GM12878 (cell line): ENCODE measurements around the gene RPS6KA5. TPM values are rescaled to one million over a fixed set of nuclear protein-coding genes. Genes with fewer than 3 reads are reported as not detected.

Experiments
- ATAC-seq: fragments of 200-7000 bp; cut with Tn5 transposase; 3 replicates; pipeline ENCODE4 v1.9.1; 2020; ENCODE audit warnings: mild to moderate bottlenecking, moderate library complexity
- BruUV-seq: library from RNA; stranded (reverse); fragments of 400-500 nt; replicated peaks from 2 replicates; lab custom pipeline; 2021; lab: Mats Ljungman, UMichigan
- CTCF ChIA-PET: fragments of 300-600 bp; sonication (Branson Sonifier 250); formaldehyde crosslinking; extraction: SDS; loops from one replicate; lab custom pipeline; 2021; ENCODE audit warnings: inconsistent platforms; lab: Yijun Ruan, JAX
- POLR2A ChIA-PET: fragments of 350-600 bp; formaldehyde crosslinking; extraction: SDS; loops from one replicate; lab custom pipeline; 2021; ENCODE audit warnings: inconsistent platforms; lab: Charles Lee
- RAD21 ChIA-PET: fragments of 300-600 bp; sonication (Branson Sonifier 250); formaldehyde crosslinking; loops from one replicate; lab custom pipeline; 2023; ENCODE audit warnings: antibody characterized with exemption; ENCODE audit not compliant: unreplicated experiment; lab: Charles Lee
- SMC1A ChIA-PET: fragments of 300-600 bp; sonication (Branson Sonifier 250); formaldehyde crosslinking; loops from one replicate; lab custom pipeline; 2023; ENCODE audit not compliant: unreplicated experiment, uncharacterized antibody; lab: Charles Lee
- DNase-seq: peaks from one replicate; pipeline ENCODE4 v3.0.0-alpha.2; 2011; ENCODE audit warnings: low read depth, low spot score
- FAIRE-seq: peaks from 3 replicates; lab custom pipeline; 2011; peaks lifted over from hg19 to GRCh38; lab: Jason Lieb, UNC
- H2AFZ ChIP-seq: 2 replicates; pipeline ENCODE4 v1.6.0; 2011; ENCODE audit warnings: low read depth, low read length, control low read depth; ENCODE audit not compliant: control insufficient read depth
- H3K27ac ChIP-seq: 2 replicates; pipeline ENCODE4 v1.5.1; 2011; ENCODE audit warnings: control low read depth; ENCODE audit not compliant: control insufficient read depth, insufficient read depth
- H3K27me3 ChIP-seq, 2 experiments: replicated peaks in 1 of 2; 2 replicates each; pipeline versions ENCODE4 v1.6.0 to v1.6.1; 2011; ENCODE audit warnings: low read length in 1 of 2; ENCODE audit not compliant: control insufficient read depth in 2 of 2, insufficient read depth in 2 of 2
- H3K36me3 ChIP-seq, 2 experiments: 2 replicates each; pipeline ENCODE4 v1.5.1; 2011; ENCODE audit warnings: low read length in 1 of 2; ENCODE audit not compliant: control insufficient read depth in 2 of 2, insufficient read depth in 2 of 2
- H3K4me1 ChIP-seq: 2 replicates; pipeline ENCODE4 v1.6.1; 2011; ENCODE audit warnings: mild to moderate bottlenecking, low read length, moderate library complexity, mixed read lengths; ENCODE audit not compliant: control insufficient read depth, insufficient read depth
- H3K4me2 ChIP-seq: 2 replicates; pipeline ENCODE4 v1.6.0; 2011; ENCODE audit warnings: control low read depth; ENCODE audit not compliant: control insufficient read depth, insufficient read depth
- H3K4me3 ChIP-seq: fragments of 200-600 bp; sonication (generic); 2 replicates; pipeline ENCODE4 v1.5.1; 2016
- H3K79me2 ChIP-seq: 2 replicates; pipeline ENCODE4 v1.6.0; 2011; ENCODE audit warnings: low read length; ENCODE audit not compliant: control insufficient read depth, insufficient read depth
- H3K9ac ChIP-seq: 2 replicates; pipeline ENCODE4 v1.8.0; 2011; ENCODE audit warnings: low read length, control low read depth, mixed read lengths; ENCODE audit not compliant: control insufficient read depth, insufficient read depth
- H3K9me3 ChIP-seq: replicated peaks from 3 replicates; pipeline ENCODE4 v1.5.1; 2011; ENCODE audit warnings: mild to moderate bottlenecking, low read length; ENCODE audit not compliant: control insufficient read depth, insufficient read depth
- H4K20me1 ChIP-seq: 2 replicates; pipeline ENCODE4 v1.6.0; 2011; ENCODE audit not compliant: control insufficient read depth, insufficient read depth
- EED ChIP-seq: sonication (generic); IDR thresholded peaks from 2 replicates; pipeline ENCODE4 v1.6.1; 2016; ENCODE audit warnings: antibody characterized with exemption, low read depth
- MLLT1 ChIP-seq: fragments of 450-650 bp; IDR thresholded peaks from 2 replicates; pipeline ENCODE4 v1.6.1; 2016; ENCODE audit warnings: mild to moderate bottlenecking
- MYB ChIP-seq: fragments of 150-350 bp; IDR thresholded peaks from 2 replicates; pipeline ENCODE4 v1.6.1; 2014; ENCODE audit warnings: mild to moderate bottlenecking, low read depth, low read length, borderline replicate concordance
- NFIC ChIP-seq: IDR thresholded peaks from 2 replicates; pipeline ENCODE4 v1.6.1; 2012; ENCODE audit warnings: low read depth, mild to moderate bottlenecking, inconsistent platforms, low read length, moderate library complexity
- SREBF2 ChIP-seq: IDR thresholded peaks from 2 replicates; pipeline ENCODE4 v1.6.1; 2012; ENCODE audit warnings: mild to moderate bottlenecking, low read length
- ZZZ3 ChIP-seq: IDR thresholded peaks from 2 replicates; pipeline ENCODE4 v1.6.1; 2011; ENCODE audit warnings: low read depth; ENCODE audit not compliant: control insufficient read depth, insufficient read length
- WGBS: methylation state at CpG from one replicate; pipeline ENCODE4 v1.1.6; 2016; ENCODE audit warnings: low lambda C conversion rate; ENCODE audit not compliant: insufficient replicate concordance, insufficient coverage; ENCODE audit errors: missing lambda C conversion rate; 5-methylcytosine and 5-hydroxymethylcytosine counted together
- in situ Hi-C: fragments of 300-500 bp; cut with MboI; formaldehyde crosslinking; loops from 9 replicates; pipeline ENCODE4 v1.14.3; 2018; ENCODE audit warnings: mixed read lengths
- intact Hi-C: fragments of 100-400 bp; cut with micrococcal nuclease; formaldehyde crosslinking; loops from one replicate; pipeline ENCODE4 v1.14.2; 2022; ENCODE audit not compliant: unreplicated experiment
- polyA plus RNA-seq, 11 experiments: library from polyadenylated mRNA; depleted of rRNA in 4 of 11; unstranded in 6 of 11; stranded (reverse) in 5 of 11; fragments of >200 nt; fragmentation: Nextera tagmentation in 4 of 11; fragmentation: Illumina TruSeq in 1 of 11; extraction: Ambion mirVana in 4 of 11; extraction: Trizol in 1 of 11; gene quantifications; 1 replicate in 1 of 11; 2 replicates in 10 of 11; pipeline versions ENCODE4 v1.2.1 to v1.2.3, GENCODE V29; 2011 to 2016; ENCODE audit warnings: inconsistent platforms in 2 of 11, missing spikeins in 2 of 11, low read depth in 1 of 11
- total RNA-seq, 4 experiments: library from RNA; depleted of rRNA in 3 of 4; stranded (reverse); fragments of >200 nt in 3 of 4; fragmentation: Illumina TruSeq in 1 of 4; extraction: Trizol in 1 of 4; gene quantifications; 2 replicates each; pipeline versions ENCODE4 v1.2.1 to v1.2.3, GENCODE V29; 2013 to 2021

The RPS6KA5 gene
- total and polyA plus RNA-seq, 10 of the 15 experiments (the other 5 are each of a cell fraction or from before 2014, with no cell fraction given), result 1.4 to 7.0 (median 3.7) TPM

DNA sequence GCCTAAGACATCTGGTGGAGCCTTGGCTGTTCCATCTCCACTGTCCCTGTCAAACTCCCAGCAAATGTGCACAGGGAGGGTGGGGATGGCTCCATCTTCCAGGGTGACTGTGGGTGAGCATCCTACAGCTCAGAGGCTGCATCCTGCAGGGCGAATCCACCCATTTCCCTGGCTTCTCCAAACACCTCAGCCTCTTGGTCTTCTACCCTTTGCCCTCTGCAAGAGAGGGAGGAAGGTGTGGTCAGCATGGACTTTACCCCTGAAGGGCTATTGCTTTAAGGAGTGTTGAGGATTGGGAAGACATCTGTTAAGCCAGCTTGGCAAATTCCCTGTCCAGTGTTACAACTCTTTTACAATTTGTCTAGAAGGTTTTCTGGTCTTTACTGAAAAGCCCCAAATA, 30.3 kb upstream of the RPS6KA5 start (continued):
- TF ChIP-seq MLLT1, result no peak
- no peak for TF ChIP-seq MYB
- TF ChIP-seq NFIC, result no peak
- TF ChIP-seq ZZZ3, result no peak

GRCh38 chr14:91089958-91090535, 29.6 kb upstream of the RPS6KA5 start:
- no TSS peak for BruUV-seq
- FAIRE-seq, result no peak
- peak; percentile 86 for ATAC-seq
- no peaks in the 10 kb centered on the region for H3K36me3 ChIP-seq
- TF ChIP-seq EED (0 out of 2 replicates have a peak, but pooled peaks have one; percentile 39), SREBF2 (no peak)
- TF ChIP-seq, all 136 proteins: peak for 1
- H3K9ac ChIP-seq, result no peak overlapping the region
- ChIA-PET POLR2A (no interaction called here), SMC1A (interaction anchor here (0.6 to 1.4 kb wide), 3 partner anchors 27 to 112 kb away, joined by 3 to 5 read pairs (median 3); no protein-coding TSS in a partner anchor), RAD21 (interaction anchor here (1.2 kb wide), 1 partner anchor 23 kb away, joined by 3 read pairs; the partner anchor contains the start of gene DGLUCY), CTCF (interaction anchor here (0.8 to 1.3 kb wide), 2 partner anchors 17 to 105 kb away, joined by 3 read pairs; no protein-coding TSS in a partner anchor)
- H3K27me3 ChIP-seq, result no peaks in the 10 kb centered on the region; a peak in 1 of 4 replicates
- no peak for DNase-seq
- in situ Hi-C loops, result no loop called here
- WGBS, result 48% methylated on average over 7 of the region's 7 CpGs
- H3K79me2 ChIP-seq, result no peaks in the 10 kb centered on the region
- no peak overlapping the region for H3K4me2 ChIP-seq
- H3K4me3 ChIP-seq, result no peak overlapping the region
- H3K9me3 ChIP-seq, result no peaks in the 10 kb centered on the region
- H2AFZ ChIP-seq, result no peak overlapping the region
- H3K4me1 ChIP-seq, result peaks cover 3% of the 10 kb centered on the region; the same call in 1 of the 2 replicates
- intact Hi-C loops, result no loop called here
- H4K20me1 ChIP-seq, result no peaks in the 10 kb centered on the region
- no peak overlapping the region for H3K27ac ChIP-seq
